Measurements from ENCODE around the gene KDM4B. TPM values are rescaled to one million over a fixed set of nuclear protein-coding genes. Genes with fewer than 3 reads are reported as not detected.
A peak's percentile ranks its signal among the peaks of the same experiment; 100 is the strongest.

KDM4B gene
- total RNA-seq, 2 donors from 2014 or later: 27.8 to 38.5 TPM

GRCh38 chr19:5116292-5116691 is 147.4 kb downstream of the KDM4B start:
- no peaks in the 10 kb centered on the region for H3K9me3 ChIP-seq (ENCODE audit: control insufficient read depth, low read length)
- Mint-ChIP-seq H3K4me3 (no peak overlapping the region), H3K27me3 (ENCODE audit: insufficient read depth) (no peaks in the 10 kb centered on the region), H3K36me3 (ENCODE audit: low read depth) (peaks cover 35% of the 10 kb centered on the region), H3K27ac (no peak overlapping the region), H3K4me1 (peaks cover 7% of the 10 kb centered on the region), H3K9me3 (no peaks in the 10 kb centered on the region)
- no peak overlapping the region for H3K9ac ChIP-seq (ENCODE audit: extremely low read depth, low read length, poor library complexity, severe bottlenecking)
- no peak overlapping the region for H3K4me3 ChIP-seq (ENCODE audit: low read length)
- 89 to 100% methylated on average over 2 of the region's 2 CpGs for WGBS, 2 experiments (ENCODE audit: insufficient coverage in 1 of 2, insufficient read length in 1 of 2)
- no peaks in the 10 kb centered on the region for H3K4me1 ChIP-seq (ENCODE audit: control insufficient read depth, insufficient read depth, low read length)
- no peak for DNase-seq
- peaks cover 6% of the 10 kb centered on the region for H3K36me3 ChIP-seq (ENCODE audit: control insufficient read depth, insufficient read depth, low read length)
- no peak for TF ChIP-seq CTCF (conservative IDR thresholded peaks at IDR 0.05)
- no peaks in the 10 kb centered on the region for H3K27me3 ChIP-seq (ENCODE audit: control insufficient read depth, insufficient read depth, low read length, poor library complexity, severe bottlenecking)
- no peak overlapping the region for H3K27ac ChIP-seq (ENCODE audit: low read depth, low read length)

GRCh38 chr19:5117421-5117820 is 148.5 kb downstream of the KDM4B start:
- H3K4me1 ChIP-seq (ENCODE audit: control insufficient read depth, insufficient read depth, low read length): no peaks in the 10 kb centered on the region
- H3K9ac ChIP-seq (ENCODE audit: extremely low read depth, low read length, poor library complexity, severe bottlenecking): no peak overlapping the region
- no peak overlapping the region for H3K4me3 Mint-ChIP-seq
- no peak overlapping the region for H3K4me3 ChIP-seq (ENCODE audit: low read length)
- peaks cover 29% of the 10 kb centered on the region for H3K36me3 Mint-ChIP-seq (ENCODE audit: low read depth)
- no peak for DNase-seq
- TF ChIP-seq CTCF (conservative IDR thresholded peaks at IDR 0.05): peak; percentile 54
- H3K27me3 ChIP-seq (ENCODE audit: control insufficient read depth, insufficient read depth, low read length, poor library complexity, severe bottlenecking): no peaks in the 10 kb centered on the region
- no peaks in the 10 kb centered on the region for H3K9me3 ChIP-seq (ENCODE audit: control insufficient read depth, low read length)
- H3K27ac Mint-ChIP-seq: no peak overlapping the region
- peaks cover 11% of the 10 kb centered on the region for H3K36me3 ChIP-seq (ENCODE audit: control insufficient read depth, insufficient read depth, low read length)
- peaks cover 16% of the 10 kb centered on the region for H3K4me1 Mint-ChIP-seq
- 91 to 92% methylated on average over 7 to 12 of the region's 12 CpGs for WGBS, 2 experiments (ENCODE audit: insufficient coverage in 1 of 2, insufficient read length in 1 of 2)
- H3K27ac ChIP-seq (ENCODE audit: low read depth, low read length): no peak overlapping the region
- no peaks in the 10 kb centered on the region for H3K27me3 Mint-ChIP-seq (ENCODE audit: insufficient read depth)
- H3K9me3 Mint-ChIP-seq: no peaks in the 10 kb centered on the region

- TF ChIP-seq CTCF (conservative IDR thresholded peaks at IDR 0.05): no peak
- Histone ChIP-seq H3K9ac (ENCODE audit: extremely low read depth, low read length, poor library complexity, severe bottlenecking) (no peak overlapping the region), H3K36me3 (ENCODE audit: control insufficient read depth, insufficient read depth, low read length) (peaks cover 15% of the 10 kb centered on the region), H3K4me3 (ENCODE audit: low read length) (no peak overlapping the region), H3K9me3 (ENCODE audit: control insufficient read depth, low read length) (no peaks in the 10 kb centered on the region), H3K4me1 (ENCODE audit: control insufficient read depth, insufficient read depth, low read length) (no peaks in the 10 kb centered on the region), H3K27me3 (ENCODE audit: control insufficient read depth, insufficient read depth, low read length, poor library complexity, severe bottlenecking) (no peaks in the 10 kb centered on the region), H3K27ac (ENCODE audit: low read depth, low read length) (no peak overlapping the region)
- DNase-seq: no peak
- H3K4me3 Mint-ChIP-seq: no peak overlapping the region
- no peaks in the 10 kb centered on the region for H3K9me3 Mint-ChIP-seq
- peaks cover 30% of the 10 kb centered on the region for H3K36me3 Mint-ChIP-seq (ENCODE audit: low read depth)
- H3K27ac Mint-ChIP-seq: no peak overlapping the region
- peaks cover 13% of the 10 kb centered on the region for H3K4me1 Mint-ChIP-seq
- no peaks in the 10 kb centered on the region for H3K27me3 Mint-ChIP-seq (ENCODE audit: insufficient read depth)
- WGBS, 2 experiments (ENCODE audit: insufficient coverage in 1 of 2, insufficient read length in 1 of 2): 91 to 98% methylated on average over 7 to 16 of the region's 16 CpGs
Measured at GRCh38 chr19:5118026-5118425, 149.1 kb downstream of the KDM4B start.
